CD4-positive, alpha-beta T cell treated with Interleukin-2 at 100 ng/mL for 4 hours (primary cell): ENCODE data around the gene HPD.
"Not testable (repeated sequence)": the region's sequence is repeated elsewhere in the genome, so short reads cannot be mapped to it uniquely, and the experiment has no call there.

Experiments
- DNase-seq: peaks from one replicate; pipeline ENCODE4 v3.0.0-alpha.2; 2020; ENCODE audit warnings: low spot score

The HPD gene

GRCh38 chr12:121797937-121798786 lies 60.5 kb downstream of the HPD start:
- DNase-seq = no peak

GRCh38 chr12:121796855-121797751 lies 61.6 kb downstream of the HPD start:
- DNase-seq = no peak

GRCh38 chr12:121795034-121795968 lies 63.4 kb downstream of the HPD start:
- DNase-seq = peak; percentile 87

DNA sequence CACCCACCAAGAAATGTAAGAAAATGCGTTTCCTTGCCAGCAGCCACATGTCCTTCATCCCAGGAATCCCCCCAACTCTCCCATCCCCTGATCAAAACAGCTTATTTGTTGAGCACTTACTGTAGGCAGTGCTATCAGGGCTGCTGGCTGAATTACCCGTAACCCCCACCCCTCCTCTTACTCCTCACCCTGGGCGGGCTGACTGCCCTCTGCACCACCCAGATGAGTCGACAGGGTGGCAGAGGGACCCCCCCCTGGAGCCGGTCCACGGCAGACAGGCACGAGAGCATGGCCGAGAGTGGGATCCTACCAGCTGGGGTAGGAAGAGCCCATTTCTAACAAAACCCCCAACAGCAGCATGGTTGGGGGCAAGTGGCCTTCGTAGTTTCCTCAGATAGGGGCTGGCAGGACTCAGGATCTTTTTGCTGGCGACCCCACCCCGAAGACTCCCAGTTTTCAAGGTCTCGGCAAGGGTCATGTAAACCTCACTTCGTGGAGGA lies 64.1 kb downstream of the HPD start:
- DNase-seq = peak; percentile 50

DNA sequence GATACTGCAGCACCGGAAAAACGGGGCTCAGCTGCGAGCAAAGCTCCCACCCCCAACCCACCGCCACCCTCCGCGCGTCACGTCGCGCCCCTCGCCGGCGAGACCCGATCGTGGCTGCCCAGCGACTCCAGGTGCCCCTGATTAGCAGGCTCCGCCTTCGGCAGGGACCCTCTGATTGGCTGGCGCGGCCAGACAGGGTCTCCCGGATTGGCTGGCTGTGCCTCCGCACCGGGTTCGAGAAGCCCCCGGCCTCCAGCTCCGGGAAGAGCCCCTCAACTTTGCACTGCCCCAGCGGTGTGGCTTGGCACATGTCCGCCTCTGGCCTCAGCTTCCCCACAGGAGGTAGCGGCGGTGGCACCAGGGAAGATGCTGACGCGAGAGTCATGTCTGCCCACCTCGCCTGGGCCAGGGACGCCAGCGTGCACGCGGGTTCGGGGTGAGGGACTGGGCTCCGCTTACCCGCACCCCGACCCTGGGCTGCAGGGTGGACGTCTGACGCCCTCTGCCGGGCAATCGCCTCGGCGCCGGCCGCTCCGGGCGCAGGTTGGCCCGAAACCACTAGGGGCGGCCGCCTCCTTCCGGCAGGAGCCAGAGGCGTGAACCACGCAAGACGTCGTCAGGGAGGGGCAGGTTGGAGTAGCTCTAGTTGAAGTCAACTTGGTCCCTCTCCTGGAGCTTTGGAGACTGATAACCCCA lies 64.7 kb downstream of the HPD start:
- DNase-seq = peak; percentile 96

GRCh38 chr12:121793440-121793837 lies 65.2 kb downstream of the HPD start, which contains the start of gene RHOF:
Gene RHOF, minus strand, starts transcription at chr12:121793688. Its CDS starts 55 bp downstream, at chr12:121793633.
- DNase-seq = peak; percentile 56

- peak; percentile 53 for DNase-seq
These were observed 65.8 kb downstream of the HPD start for GRCh38 chr12:121792607-121793439.

DNA sequence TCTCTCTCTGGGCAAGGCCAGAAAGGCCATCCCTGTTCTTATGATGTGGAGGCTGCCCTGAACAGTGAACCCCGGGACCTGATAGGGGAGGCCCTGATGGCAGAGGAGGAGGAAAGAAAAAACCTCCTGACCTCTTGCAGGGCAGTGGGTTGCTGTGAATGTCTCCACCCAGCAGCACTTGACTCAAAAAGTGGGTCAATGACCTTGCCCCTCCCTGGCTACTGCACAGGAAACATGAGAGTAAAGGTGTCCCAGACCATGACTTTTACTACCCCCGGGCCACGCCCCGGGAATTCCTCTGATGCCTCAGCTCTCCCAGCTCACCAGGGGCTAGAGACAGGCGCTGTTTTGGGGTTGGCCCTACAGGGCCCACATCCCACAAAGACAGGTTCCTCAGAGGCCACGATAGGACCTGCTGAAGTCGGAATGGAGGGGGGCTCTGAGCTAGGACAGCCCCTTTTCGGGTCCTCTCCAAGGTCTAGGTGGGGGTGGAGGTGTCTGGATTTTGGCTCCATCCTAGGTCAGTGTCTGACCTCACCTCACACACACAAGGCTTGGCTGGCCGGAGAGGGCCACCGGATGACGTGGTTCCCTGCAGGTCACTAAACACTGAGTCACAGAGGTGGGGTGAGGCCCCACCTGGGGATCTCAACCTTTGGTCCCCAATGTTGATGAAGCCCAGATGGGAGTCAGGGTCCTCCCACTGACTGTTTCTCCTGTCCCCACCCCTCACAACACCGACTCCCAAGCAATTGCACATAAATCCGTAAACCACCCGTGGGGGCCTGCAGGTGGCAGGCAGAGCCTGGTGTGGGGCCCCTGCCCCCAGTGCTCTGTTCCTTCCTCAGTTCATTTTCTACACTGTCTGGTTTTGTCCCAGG lies 66.7 kb downstream of the HPD start:
- DNase-seq = peak; percentile 54

- not testable (repeated sequence) for DNase-seq
These were observed 67.9 kb downstream of the HPD start for GRCh38 chr12:121790785-121791184.

DNA sequence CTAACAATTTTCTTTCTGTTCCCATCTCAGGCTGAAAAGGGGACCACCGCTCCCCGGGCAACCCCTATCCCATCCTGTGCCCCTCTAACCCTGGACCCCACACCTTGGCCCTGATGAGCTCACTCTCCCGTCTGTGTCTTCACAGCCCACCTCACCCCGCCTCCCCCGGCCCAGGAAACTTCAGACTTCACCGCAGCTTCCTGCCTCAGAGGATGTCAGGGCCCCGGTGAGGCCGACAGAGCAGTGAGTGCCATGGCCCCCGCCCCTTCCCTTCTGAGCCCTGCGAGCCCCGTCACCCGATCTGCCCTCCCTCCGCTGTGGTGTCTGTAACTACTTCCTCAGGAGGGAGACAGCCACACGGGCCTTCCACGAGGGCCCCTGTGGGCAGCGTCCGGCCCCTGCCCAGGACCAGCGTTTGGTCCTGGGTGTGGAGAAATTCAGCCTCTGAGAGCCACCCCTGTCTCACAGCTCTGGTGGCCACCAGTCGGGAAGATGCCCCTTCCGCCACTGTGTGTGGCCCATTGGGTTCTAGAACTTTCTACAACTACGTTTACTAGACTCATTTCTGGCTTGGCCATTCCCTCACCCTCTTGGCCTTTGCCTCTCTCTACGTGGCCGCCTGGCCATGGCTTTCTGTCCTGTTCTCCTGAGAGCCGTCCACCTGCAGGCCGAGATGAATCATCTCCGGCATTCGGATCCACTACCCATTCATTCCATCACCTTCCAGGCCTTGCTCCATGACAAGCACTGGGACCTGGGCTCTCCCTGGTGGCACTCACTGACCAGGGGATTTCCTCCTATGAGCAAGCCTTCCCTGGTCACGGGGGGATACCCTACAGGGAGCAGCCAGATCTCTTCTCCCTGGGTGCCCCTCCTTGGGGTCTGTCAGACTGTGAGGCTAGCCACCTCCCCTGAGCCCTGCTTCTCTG lies 68.6 kb downstream of the HPD start:
- peak; percentile 94 for DNase-seq
